Kidney epithelial cell (primary cell): ENCODE measurements around the gene EN2. TPM values are rescaled to one million over a fixed set of nuclear protein-coding genes. Genes with fewer than 3 reads are reported as not detected.

Experiments used
- DNase-seq: peaks from one replicate; pipeline ENCODE4 v3.0.0-alpha.2; 2010; ENCODE audit warnings: low read depth
- H3K27me3 ChIP-seq: 2 replicates; pipeline ENCODE4 v1.6.0; 2011; ENCODE audit warnings: low read length; ENCODE audit not compliant: control insufficient read depth, insufficient read depth
- H3K36me3 ChIP-seq: 2 replicates; pipeline ENCODE4 v1.5.1; 2011; ENCODE audit warnings: low read length; ENCODE audit not compliant: control insufficient read depth, insufficient read depth
- H3K4me3 ChIP-seq: 2 replicates; pipeline ENCODE4 v1.5.1; 2011; ENCODE audit warnings: low read depth, mild to moderate bottlenecking, control low read depth, low read length
- total RNA-seq: library from RNA; depleted of rRNA; stranded (reverse); fragments of >200 nt; gene quantifications from 2 replicates; pipeline ENCODE4 v1.2.3, GENCODE V29; 2015
- TF ChIP-seq, protein P1 (sequence below): IDR thresholded peaks from 2 replicates; pipeline ENCODE4 v1.5.1; 2011; ENCODE audit warnings: mild to moderate bottlenecking, moderate library complexity, low read length, control low read depth, inconsistent platforms; ENCODE audit not compliant: insufficient read depth, poor library complexity, severe bottlenecking

The EN2 gene
- total RNA-seq, 1 donor from 2014 or later = 0.17 TPM

DNA sequence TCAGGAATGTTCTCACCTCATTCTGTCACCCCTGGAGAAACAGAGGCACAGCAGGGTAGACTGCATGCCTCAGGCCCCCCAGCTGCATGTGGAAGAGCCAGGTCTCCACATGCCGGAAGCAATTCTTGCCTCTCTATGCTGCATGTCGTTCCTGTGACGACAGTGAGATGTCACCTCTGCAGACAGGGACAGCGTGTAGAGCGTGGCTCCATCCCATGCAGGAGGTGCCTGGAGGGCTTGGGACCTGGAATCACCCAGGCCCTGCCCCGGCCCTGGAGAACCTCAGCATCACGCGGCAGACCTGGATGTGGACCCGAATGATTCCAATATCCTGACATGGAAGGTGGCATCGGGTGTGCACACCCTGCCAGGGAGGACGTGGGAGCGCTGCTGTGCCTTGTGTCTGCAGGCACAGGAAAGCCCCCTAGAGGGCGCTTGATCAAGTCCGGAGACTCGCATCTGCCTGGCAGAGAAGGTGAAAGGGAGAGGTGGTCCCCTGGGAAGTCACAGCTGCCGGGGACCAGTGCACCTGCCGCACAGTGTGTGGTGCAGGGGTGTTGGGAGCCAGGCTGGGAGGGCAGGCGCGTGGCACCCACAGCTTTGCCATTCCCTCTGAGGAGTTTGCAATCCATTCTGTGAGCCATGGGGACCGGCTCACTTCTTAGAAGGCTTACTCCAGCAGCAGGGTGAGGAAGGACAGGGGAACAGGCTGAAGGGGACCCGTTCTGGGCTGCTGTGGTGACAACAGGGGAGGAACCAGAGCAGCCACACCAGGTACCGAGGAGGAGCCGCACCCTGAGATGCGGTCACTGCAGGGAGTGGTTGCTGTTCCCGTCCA is 45.3 kb upstream of the EN2 start:
- H3K4me3 ChIP-seq = no peak overlapping the region

DNA sequence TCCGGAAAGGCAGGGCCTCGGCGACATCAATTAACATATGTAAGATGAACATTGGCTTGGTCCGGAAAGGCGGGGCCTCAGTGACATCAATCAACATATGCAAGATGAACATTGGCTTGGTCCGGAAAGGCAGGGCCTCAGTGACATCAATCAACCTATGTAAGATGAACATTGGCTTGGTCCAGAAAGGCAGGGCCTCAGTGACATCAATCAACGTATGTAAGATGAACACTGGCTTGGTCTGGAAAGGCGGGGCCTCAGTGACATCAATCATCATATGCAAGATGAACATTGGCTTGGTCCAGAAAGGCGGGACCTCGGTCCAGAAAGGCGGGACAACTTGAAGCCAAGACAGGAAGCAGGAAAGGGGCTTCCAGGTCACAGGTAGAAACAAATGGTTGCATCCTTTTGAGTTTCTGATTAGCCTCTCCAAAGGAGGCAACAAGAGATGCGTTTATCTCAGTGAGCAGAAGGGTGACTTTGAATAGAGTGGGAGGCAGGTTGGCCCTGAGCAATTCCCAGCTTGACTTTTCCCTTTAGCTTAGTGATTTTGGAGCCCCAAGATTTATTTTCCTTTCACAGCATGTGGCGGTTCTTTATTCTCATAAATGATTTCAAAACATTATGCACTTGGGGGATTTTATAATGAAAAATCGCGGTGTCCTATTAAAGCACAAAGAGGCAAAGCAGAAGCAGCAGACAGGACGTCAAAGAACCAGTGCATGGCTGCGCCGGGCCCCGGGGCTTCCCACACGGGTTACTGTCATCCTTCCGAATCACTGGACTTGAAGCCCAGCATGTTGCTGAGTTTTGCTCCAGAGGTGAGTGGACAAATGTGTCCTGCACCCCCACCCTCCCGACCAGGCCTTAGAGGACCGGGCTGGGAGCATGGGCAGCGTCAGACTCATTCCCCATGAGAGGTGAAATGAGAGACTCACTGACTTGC is 43.1 kb upstream of the EN2 start:
- H3K36me3 ChIP-seq = no peaks in the 10 kb centered on the region
- TF ChIP-seq, protein P1, sequence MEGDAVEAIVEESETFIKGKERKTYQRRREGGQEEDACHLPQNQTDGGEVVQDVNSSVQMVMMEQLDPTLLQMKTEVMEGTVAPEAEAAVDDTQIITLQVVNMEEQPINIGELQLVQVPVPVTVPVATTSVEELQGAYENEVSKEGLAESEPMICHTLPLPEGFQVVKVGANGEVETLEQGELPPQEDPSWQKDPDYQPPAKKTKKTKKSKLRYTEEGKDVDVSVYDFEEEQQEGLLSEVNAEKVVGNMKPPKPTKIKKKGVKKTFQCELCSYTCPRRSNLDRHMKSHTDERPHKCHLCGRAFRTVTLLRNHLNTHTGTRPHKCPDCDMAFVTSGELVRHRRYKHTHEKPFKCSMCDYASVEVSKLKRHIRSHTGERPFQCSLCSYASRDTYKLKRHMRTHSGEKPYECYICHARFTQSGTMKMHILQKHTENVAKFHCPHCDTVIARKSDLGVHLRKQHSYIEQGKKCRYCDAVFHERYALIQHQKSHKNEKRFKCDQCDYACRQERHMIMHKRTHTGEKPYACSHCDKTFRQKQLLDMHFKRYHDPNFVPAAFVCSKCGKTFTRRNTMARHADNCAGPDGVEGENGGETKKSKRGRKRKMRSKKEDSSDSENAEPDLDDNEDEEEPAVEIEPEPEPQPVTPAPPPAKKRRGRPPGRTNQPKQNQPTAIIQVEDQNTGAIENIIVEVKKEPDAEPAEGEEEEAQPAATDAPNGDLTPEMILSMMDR = no peak
- H3K4me3 ChIP-seq = no peak overlapping the region
- peaks cover 13% of the 10 kb centered on the region for H3K27me3 ChIP-seq
- no peak for DNase-seq

More for the DNA sequence above, 45.3 kb upstream of the EN2 start:
- Histone ChIP-seq H3K27me3 (peaks cover 19% of the 10 kb centered on the region), H3K36me3 (no peaks in the 10 kb centered on the region)
- TF ChIP-seq, protein P1 = peak; percentile 65
- no peak for DNase-seq

DNA sequence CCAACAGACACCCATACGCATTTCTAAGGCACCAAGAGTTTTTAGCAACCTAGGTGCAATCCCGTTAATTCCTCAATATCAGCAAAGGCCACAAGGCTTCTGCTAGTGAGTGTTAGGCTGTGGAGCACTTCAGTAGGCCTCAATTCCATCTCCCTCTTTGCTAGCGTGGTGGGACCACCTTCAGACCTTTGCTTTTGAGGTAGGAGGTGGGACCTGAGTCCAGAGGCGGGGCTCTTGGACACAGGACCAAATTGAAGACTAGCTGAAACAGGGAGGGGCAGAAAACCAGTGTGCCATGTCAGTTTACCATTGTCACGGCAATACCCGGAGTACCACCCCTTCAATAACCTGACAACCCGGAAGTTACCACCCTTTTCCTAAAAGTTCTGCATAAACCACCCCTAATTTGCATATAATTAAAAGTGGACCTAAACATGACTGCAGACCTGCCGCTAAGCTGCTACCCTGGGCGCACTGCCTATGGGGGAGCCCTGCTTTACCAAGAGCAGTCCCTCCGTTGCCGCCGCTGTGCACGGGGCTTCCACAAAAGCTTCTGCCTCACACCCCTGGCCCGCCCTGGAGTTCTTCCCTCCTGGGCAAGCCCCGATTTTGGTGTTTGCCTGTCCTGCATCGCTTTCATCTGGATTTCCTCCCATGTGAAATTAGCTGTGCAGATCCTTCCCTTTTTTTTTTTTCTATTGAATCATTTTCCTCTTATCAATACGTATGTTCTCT is 41.1 kb upstream of the EN2 start:
- Histone ChIP-seq H3K36me3 (no peaks in the 10 kb centered on the region), H3K27me3 (peaks cover 7% of the 10 kb centered on the region), H3K4me3 (no peak overlapping the region)
- TF ChIP-seq, protein P1 = no peak
- DNase-seq = no peak

DNA sequence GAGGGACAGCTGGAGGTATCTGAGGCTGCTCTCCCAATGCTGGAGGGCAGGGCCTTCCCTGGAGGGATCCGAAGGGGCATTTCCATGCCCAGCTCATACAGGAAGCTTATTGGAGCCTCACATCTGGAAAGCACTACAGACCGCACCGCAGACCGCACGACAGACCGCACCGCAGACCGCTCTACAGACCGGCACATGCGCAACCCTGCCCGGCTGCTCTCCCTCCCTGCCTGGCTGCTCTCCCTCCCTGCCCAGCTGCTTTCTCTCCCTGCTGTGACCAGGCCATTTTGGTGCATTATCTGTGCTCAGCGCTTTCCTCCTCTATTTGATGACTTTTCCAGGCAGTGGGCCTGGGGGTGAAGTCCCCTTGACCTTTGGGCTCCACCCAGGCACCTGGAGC is 39.6 kb upstream of the EN2 start:
- Histone ChIP-seq H3K27me3 (peaks cover 7% of the 10 kb centered on the region), H3K4me3 (no peak overlapping the region), H3K36me3 (no peaks in the 10 kb centered on the region)
- no peak for DNase-seq
- TF ChIP-seq, protein P1 = no peak

DNA sequence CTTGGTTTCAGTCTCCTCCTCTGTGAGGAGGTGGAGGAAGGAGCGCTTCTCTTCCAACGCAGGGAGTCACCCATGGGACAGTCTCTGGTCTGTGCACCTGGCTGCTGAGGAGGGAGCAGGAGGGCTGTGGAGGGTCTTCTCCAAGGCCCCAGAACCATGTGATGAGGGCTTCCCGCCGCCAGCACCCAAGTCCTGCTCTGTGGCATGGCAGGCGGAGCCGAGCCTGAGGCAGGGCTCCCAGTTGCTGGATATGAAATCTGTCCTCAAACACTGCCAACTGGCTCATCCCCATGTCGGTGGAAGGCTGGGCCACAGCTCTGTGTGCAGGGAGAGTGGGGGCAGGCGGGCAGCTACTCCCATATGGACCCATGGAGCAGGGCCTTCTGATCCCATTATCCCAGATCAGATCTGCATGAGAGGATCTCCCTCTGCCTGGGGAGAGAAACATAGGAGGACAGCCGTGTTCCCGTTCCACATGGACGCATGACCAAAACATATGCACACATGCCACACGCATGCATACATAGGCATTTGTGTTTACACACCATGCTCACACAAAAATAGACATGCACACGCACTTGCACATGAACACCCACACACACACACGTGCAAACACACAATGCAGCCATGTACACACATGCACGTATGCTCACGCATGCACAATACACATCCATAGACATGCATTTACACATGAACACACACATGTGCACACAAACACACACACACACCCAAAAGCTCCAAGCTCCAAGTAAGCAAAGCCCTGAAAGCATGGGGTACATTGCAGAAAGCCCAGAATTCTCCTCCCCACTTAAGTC is 38.8 kb upstream of the EN2 start:
- TF ChIP-seq, protein P1 = no peak
- DNase-seq = no peak

More for the DNA sequence above, 38.8 kb upstream of the EN2 start:
- no peak overlapping the region for H3K4me3 ChIP-seq
- no peaks in the 10 kb centered on the region for H3K36me3 ChIP-seq
- H3K27me3 ChIP-seq = peaks cover 7% of the 10 kb centered on the region
